Common myeloid progenitor, CD34-positive (primary cell): ENCODE data around the gene FANCL.
"Not testable (repeated sequence)": the region's sequence is repeated elsewhere in the genome, so short reads cannot be mapped to it uniquely, and the experiment has no call there.

Experiments used
- CTCF ChIA-PET: fragments of 350-600 bp; sonication (Branson Sonifier 250); formaldehyde crosslinking; loops from one replicate; lab custom pipeline; 2021; ENCODE audit warnings: antibody characterized with exemption; lab: Charles Lee
- POLR2A ChIA-PET: fragments of 350-600 bp; sonication (Branson Sonifier 250); formaldehyde crosslinking; loops from one replicate; lab custom pipeline; 2021; ENCODE audit warnings: antibody characterized with exemption; lab: Charles Lee
- DNase-seq, 3 donors: peaks; one replicate each; pipeline versions ENCODE4 v3.0.0 to v3.0.0-alpha.2; 2013
- H3K27ac ChIP-seq, 2 experiments: 1 replicate in 1 of 2; 2 replicates in 1 of 2; pipeline ENCODE4 v1.7.0; 2013; ENCODE audit warnings: inconsistent platforms in 2 of 2, low read length in 2 of 2, mild to moderate bottlenecking in 2 of 2, low read depth in 1 of 2, moderate library complexity in 1 of 2; ENCODE audit not compliant: severe bottlenecking in 2 of 2, insufficient read depth in 1 of 2, poor library complexity in 1 of 2
- H3K27me3 ChIP-seq, 5 experiments: replicated peaks in 2 of 5; 1 replicate in 3 of 5; 2 replicates in 2 of 5; pipeline versions ENCODE4 v1.6.1 to v1.7.0; 2013; ENCODE audit warnings: low read length in 4 of 5, mild to moderate bottlenecking in 2 of 5, moderate library complexity in 2 of 5, inconsistent platforms in 1 of 5; ENCODE audit not compliant: insufficient read depth in 5 of 5, control insufficient read depth in 4 of 5
- H3K36me3 ChIP-seq, 4 experiments: 1 replicate in 2 of 4; 2 replicates in 2 of 4; pipeline versions ENCODE4 v1.6.1 to v1.7.0; 2013; ENCODE audit warnings: low read length in 3 of 4, control low read depth in 1 of 4, mild to moderate bottlenecking in 1 of 4; ENCODE audit not compliant: control insufficient read depth in 4 of 4, insufficient read depth in 4 of 4
- H3K4me1 ChIP-seq, 4 experiments: 1 replicate in 3 of 4; 2 replicates in 1 of 4; pipeline versions ENCODE4 v1.6.1 to v1.7.1; 2013; ENCODE audit warnings: low read length in 3 of 4, mild to moderate bottlenecking in 3 of 4, control low read depth in 1 of 4, inconsistent platforms in 1 of 4, moderate library complexity in 1 of 4; ENCODE audit not compliant: control insufficient read depth in 4 of 4, insufficient read depth in 4 of 4; ENCODE audit errors: control extremely low read depth in 1 of 4
- H3K4me3 ChIP-seq, 7 experiments: 1 replicate in 4 of 7; 2 replicates in 3 of 7; pipeline versions ENCODE4 v1.5.1 to v1.7.0; 2013; ENCODE audit warnings: mild to moderate bottlenecking in 7 of 7, low read length in 6 of 7, moderate library complexity in 6 of 7, inconsistent platforms in 2 of 7, low read depth in 2 of 7, control low read depth in 1 of 7; ENCODE audit not compliant: insufficient read depth in 4 of 7, control insufficient read depth in 1 of 7; ENCODE audit errors: extremely low read depth in 1 of 7
- H3K9me3 ChIP-seq, 5 experiments: 1 replicate in 4 of 5; 2 replicates in 1 of 5; pipeline versions ENCODE4 v1.6.1 to v1.7.1; 2013; ENCODE audit warnings: low read length in 4 of 5, mild to moderate bottlenecking in 2 of 5, inconsistent platforms in 1 of 5, low read depth in 1 of 5, moderate library complexity in 1 of 5; ENCODE audit not compliant: control insufficient read depth in 4 of 5, insufficient read depth in 2 of 5; ENCODE audit errors: control extremely low read depth in 1 of 5
- WGBS: methylation state at CpG from one replicate; pipeline ENCODE4 v1.1.5; 2013; ENCODE audit not compliant: insufficient coverage; 5-methylcytosine and 5-hydroxymethylcytosine counted together

The FANCL gene

GRCh38 chr2:58170334-58170933, 70.7 kb downstream of the FANCL start:
- H3K27me3 ChIP-seq, H3K4me3 ChIP-seq, H3K27ac ChIP-seq, POLR2A ChIA-PET, H3K4me1 ChIP-seq, CTCF ChIA-PET, DNase-seq: not testable (repeated sequence)
- H3K36me3 ChIP-seq, result peaks cover 2 to 21% (median 6%) of the 10 kb centered on the region in 4 experiments
- peaks cover 0 to 19% (median 3%) of the 10 kb centered on the region in 5 experiments for H3K9me3 ChIP-seq
- 100% methylated on average over 3 of the region's 7 CpGs for WGBS

- H3K4me3 ChIP-seq, H3K4me1 ChIP-seq, H3K27ac ChIP-seq, CTCF ChIA-PET, H3K27me3 ChIP-seq, DNase-seq, POLR2A ChIA-PET: not testable (repeated sequence)
- peaks cover 2 to 21% (median 6%) of the 10 kb centered on the region in 4 experiments for H3K36me3 ChIP-seq
- peaks cover 0 to 19% (median 3%) of the 10 kb centered on the region in 5 experiments for H3K9me3 ChIP-seq
Observed at GRCh38 chr2:58169845-58170244, 71.3 kb downstream of the FANCL start.

GRCh38 chr2:58168130-58168529, 73.0 kb downstream of the FANCL start:
- Histone ChIP-seq H3K36me3 (peaks cover 3 to 21% (median 7%) of the 10 kb centered on the region in 4 experiments), H3K9me3 (peaks cover 0 to 19% (median 3%) of the 10 kb centered on the region in 5 experiments)
- not testable (repeated sequence) for H3K27me3 ChIP-seq, H3K4me3 ChIP-seq, H3K4me1 ChIP-seq, DNase-seq, H3K27ac ChIP-seq
- POLR2A ChIA-PET, result interaction anchor here (1.0 kb wide), 1 partner anchor 22 kb away, joined by 4 read pairs; no protein-coding TSS in a partner anchor
- WGBS, result 97% methylated on average over 6 of the region's 6 CpGs
- CTCF ChIA-PET, result interaction anchor here (1.1 kb wide), 1 partner anchor 280 kb away, joined by 3 read pairs; no protein-coding TSS in a partner anchor

- Histone ChIP-seq H3K9me3 (no peaks in the 10 kb centered on the region), H3K27ac (no peak overlapping the region), H3K4me3 (no peak overlapping the region), H3K4me1 (no peaks in the 10 kb centered on the region), H3K36me3 (peaks cover 16 to 38% (median 22%) of the 10 kb centered on the region in 4 experiments), H3K27me3 (no peaks in the 10 kb centered on the region)
- ChIA-PET POLR2A (no interaction called here), CTCF (no interaction called here)
- 100% methylated on average over 1 of the region's 3 CpGs for WGBS
- DNase-seq, result no peak
Observed at GRCh38 chr2:58163913-58164312, 77.2 kb downstream of the FANCL start.

- no peaks in the 10 kb centered on the region for H3K4me1 ChIP-seq
- DNase-seq, result no peak
- CTCF ChIA-PET, result interaction anchor here (1.2 kb wide), 1 partner anchor 15 kb away, joined by 3 read pairs; no protein-coding TSS in a partner anchor
- H3K27me3 ChIP-seq, result no peaks in the 10 kb centered on the region
- H3K4me3 ChIP-seq, result no peak overlapping the region
- peaks cover 21 to 60% (median 36%) of the 10 kb centered on the region in 4 experiments for H3K36me3 ChIP-seq
- 100% methylated on average over 1 of the region's 4 CpGs for WGBS
- H3K27ac ChIP-seq, result no peak overlapping the region
- POLR2A ChIA-PET, result no interaction called here
- H3K9me3 ChIP-seq, result peaks cover 0 to 2% (median 0%) of the 10 kb centered on the region in 5 experiments
Observed at GRCh38 chr2:58158481-58158880, 82.6 kb downstream of the FANCL start.

- H3K4me3 ChIP-seq, result no peak overlapping the region
- peaks cover 21 to 60% (median 38%) of the 10 kb centered on the region in 4 experiments for H3K36me3 ChIP-seq
- DNase-seq, result no peak
- CTCF ChIA-PET, result interaction anchor here (1.2 kb wide), 1 partner anchor 15 kb away, joined by 3 read pairs; no protein-coding TSS in a partner anchor
- POLR2A ChIA-PET, result no interaction called here
- H3K27me3 ChIP-seq, result no peaks in the 10 kb centered on the region
- peaks cover 0 to 2% (median 0%) of the 10 kb centered on the region in 5 experiments for H3K9me3 ChIP-seq
- H3K4me1 ChIP-seq, result no peaks in the 10 kb centered on the region
- H3K27ac ChIP-seq, result no peak overlapping the region
Observed at GRCh38 chr2:58157754-58158153, 83.4 kb downstream of the FANCL start.

GRCh38 chr2:58156780-58157179, 84.3 kb downstream of the FANCL start:
- DNase-seq, result no peak
- H3K36me3 ChIP-seq, result peaks cover 19 to 54% (median 36%) of the 10 kb centered on the region in 4 experiments
- peaks cover 0 to 2% (median 0%) of the 10 kb centered on the region in 5 experiments for H3K9me3 ChIP-seq
- no peaks in the 10 kb centered on the region for H3K27me3 ChIP-seq
- ChIA-PET CTCF (no interaction called here), POLR2A (interaction anchor here (0.5 kb wide), 1 partner anchor 823 kb away, joined by 3 read pairs; no protein-coding TSS in a partner anchor)
- no peaks in the 10 kb centered on the region for H3K4me1 ChIP-seq
- H3K27ac ChIP-seq, result no peak overlapping the region
- no peak overlapping the region for H3K4me3 ChIP-seq
